Activated B cell treated with CpG ODN at 0.5 μM for 24 hours (primary cell): ENCODE measurements around the gene SEBOX. TPM values are rescaled to one million over a fixed set of nuclear protein-coding genes. Genes with fewer than 3 reads are reported as not detected.

ENCODE experiments used
- ATAC-seq: fragments of 200-7000 bp; cut with Tn5 transposase; one replicate; pipeline ENCODE4 v1.10.0; 2021; ENCODE audit warnings: low read depth, mild to moderate bottlenecking, moderate library complexity
- CTCF ChIA-PET: fragments of 350-600 bp; sonication (Branson Sonifier 250); formaldehyde crosslinking; loops from one replicate; lab custom pipeline; 2021; ENCODE audit warnings: antibody characterized with exemption; lab: Charles Lee
- POLR2A ChIA-PET: fragments of 350-600 bp; sonication (Branson Sonifier 250); formaldehyde crosslinking; loops from one replicate; lab custom pipeline; 2021; ENCODE audit warnings: antibody characterized with exemption; lab: Charles Lee
- DNase-seq: peaks from one replicate; pipeline ENCODE4 v3.0.0; 2022
- H3K27ac Mint-ChIP-seq: one replicate; pipeline ENCODE4 v1.8.0; 2020; ENCODE audit warnings: mixed read lengths
- H3K27me3 Mint-ChIP-seq: one replicate; pipeline ENCODE4 v1.8.0; 2021; ENCODE audit warnings: mixed read lengths
- H3K36me3 Mint-ChIP-seq: one replicate; pipeline ENCODE4 v1.8.0; 2021; ENCODE audit warnings: low read depth, mixed read lengths
- H3K4me1 Mint-ChIP-seq: one replicate; pipeline ENCODE4 v1.8.0; 2021; ENCODE audit warnings: mixed read lengths
- H3K4me3 Mint-ChIP-seq: one replicate; pipeline ENCODE4 v1.8.0; 2020; ENCODE audit warnings: mild to moderate bottlenecking, mixed read lengths
- H3K9me3 Mint-ChIP-seq: one replicate; pipeline ENCODE4 v1.8.0; 2020; ENCODE audit warnings: mixed read lengths
- intact Hi-C: fragments of 100-400 bp; cut with micrococcal nuclease; formaldehyde crosslinking; loops from one replicate; pipeline ENCODE4 v1.15.1; 2024
- total RNA-seq: library from RNA; stranded (reverse); gene quantifications from 2 replicates; pipeline ENCODE4 v1.2.3, GENCODE V29; 2022
- TF ChIP-seq, protein P1 (sequence below): fragments of 200-600 bp; IDR thresholded peaks from one replicate; pipeline ENCODE4 v1.8.0; 2022; ENCODE audit warnings: antibody characterized with exemption, mild to moderate bottlenecking

The SEBOX gene
- total RNA-seq, 1 donor from 2014 or later: not detected

DNA sequence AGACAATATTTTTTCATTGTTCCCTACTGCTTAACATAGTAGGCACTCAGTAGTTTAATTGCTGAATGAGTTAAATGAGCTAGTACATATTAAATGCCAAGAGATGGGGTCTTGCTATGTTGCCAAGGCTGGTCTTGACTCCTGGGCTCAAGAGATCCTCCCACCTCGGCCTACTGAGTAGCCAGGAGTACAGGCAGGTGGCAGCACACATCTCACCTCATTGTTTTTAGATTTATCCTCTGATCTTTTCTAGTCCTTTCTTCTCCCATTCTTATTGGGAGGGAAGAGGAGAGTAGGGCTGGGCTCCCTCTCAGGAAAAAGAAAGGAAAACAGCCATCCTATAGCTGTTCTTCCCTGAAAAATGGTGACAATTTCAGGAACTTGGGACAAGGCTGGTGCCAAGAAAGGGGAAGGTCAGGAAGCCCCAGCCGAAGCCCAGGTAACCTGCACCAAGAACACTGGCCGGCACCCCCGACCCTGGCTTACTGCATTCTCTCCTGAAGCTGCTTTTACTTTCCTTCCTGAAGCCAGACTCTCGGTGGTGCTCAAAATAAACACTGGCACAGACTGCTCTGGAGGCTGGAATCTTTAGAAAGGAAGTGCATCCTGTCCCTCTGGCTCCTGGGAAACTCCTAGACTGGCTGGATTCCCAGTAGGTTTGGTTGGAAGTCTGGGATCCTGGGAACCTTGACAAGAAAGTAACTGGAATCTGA lies 26.8 kb downstream of the SEBOX start:
- ATAC-seq (no peak), DNase-seq (no peak)
- H3K27me3 Mint-ChIP-seq: no peaks in the 10 kb centered on the region
- H3K4me3 Mint-ChIP-seq: no peak overlapping the region
- CTCF ChIA-PET: no interaction called here
- POLR2A ChIA-PET: interaction anchor here (0.8 kb wide), 1 partner anchor 19 kb away, joined by 3 read pairs; the partner anchor contains the start of gene POLDIP2
- H3K27ac Mint-ChIP-seq: no peak overlapping the region
- no peaks in the 10 kb centered on the region for H3K9me3 Mint-ChIP-seq
- intact Hi-C loops: no loop called here
- TF ChIP-seq, protein P1, sequence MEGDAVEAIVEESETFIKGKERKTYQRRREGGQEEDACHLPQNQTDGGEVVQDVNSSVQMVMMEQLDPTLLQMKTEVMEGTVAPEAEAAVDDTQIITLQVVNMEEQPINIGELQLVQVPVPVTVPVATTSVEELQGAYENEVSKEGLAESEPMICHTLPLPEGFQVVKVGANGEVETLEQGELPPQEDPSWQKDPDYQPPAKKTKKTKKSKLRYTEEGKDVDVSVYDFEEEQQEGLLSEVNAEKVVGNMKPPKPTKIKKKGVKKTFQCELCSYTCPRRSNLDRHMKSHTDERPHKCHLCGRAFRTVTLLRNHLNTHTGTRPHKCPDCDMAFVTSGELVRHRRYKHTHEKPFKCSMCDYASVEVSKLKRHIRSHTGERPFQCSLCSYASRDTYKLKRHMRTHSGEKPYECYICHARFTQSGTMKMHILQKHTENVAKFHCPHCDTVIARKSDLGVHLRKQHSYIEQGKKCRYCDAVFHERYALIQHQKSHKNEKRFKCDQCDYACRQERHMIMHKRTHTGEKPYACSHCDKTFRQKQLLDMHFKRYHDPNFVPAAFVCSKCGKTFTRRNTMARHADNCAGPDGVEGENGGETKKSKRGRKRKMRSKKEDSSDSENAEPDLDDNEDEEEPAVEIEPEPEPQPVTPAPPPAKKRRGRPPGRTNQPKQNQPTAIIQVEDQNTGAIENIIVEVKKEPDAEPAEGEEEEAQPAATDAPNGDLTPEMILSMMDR: no peak
- H3K36me3 Mint-ChIP-seq: peaks cover 38% of the 10 kb centered on the region
- peaks cover 37% of the 10 kb centered on the region for H3K4me1 Mint-ChIP-seq

DNA sequence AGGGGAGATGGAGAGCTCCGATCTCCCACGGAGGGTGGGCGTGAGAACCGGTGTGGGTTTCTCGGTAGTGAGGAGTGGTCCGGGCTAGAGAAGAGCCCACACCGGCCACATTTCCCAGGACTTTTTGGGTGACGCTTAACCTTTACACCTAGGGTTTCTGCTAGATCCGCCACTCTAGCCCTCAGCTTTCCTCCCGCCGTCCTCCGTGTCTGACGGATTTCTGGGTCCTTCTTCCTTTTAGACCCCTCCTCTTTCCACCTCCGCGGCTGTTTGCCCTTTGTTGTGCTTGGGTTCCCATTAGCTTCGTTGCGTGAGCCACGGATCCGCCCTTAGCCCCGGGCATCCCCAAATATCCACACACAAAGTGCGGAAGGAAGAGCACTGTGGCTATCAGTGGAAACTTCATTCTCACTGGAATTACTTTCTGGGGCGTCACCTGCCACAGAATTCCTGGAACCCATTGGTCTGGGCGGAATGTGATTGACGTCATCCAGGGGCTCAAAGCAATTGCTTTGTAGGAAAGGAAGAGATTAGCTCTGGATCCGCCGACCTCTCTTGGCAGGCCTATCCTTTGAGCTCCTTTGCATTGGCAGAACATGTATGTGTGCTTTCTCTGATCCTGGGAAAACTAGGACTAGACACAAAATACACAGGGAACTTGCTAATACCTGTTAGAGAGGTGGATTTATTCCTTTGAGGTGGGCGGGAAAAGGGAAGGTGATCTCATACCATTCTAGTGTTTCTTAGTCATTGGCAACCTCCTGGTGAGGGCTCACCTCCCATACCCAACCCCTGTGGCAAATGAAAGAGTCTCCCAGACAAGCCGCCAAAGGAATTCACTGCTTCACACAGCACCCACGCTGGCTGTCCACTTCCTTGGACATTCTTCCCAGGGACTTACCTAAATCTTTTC lies 28.8 kb downstream of the SEBOX start:
- Mint-ChIP-seq H3K9me3 (no peaks in the 10 kb centered on the region), H3K27me3 (no peaks in the 10 kb centered on the region), H3K4me3 (peak overlapping the region; percentile 96), H3K27ac (peak overlapping the region; percentile 89), H3K36me3 (peaks cover 32% of the 10 kb centered on the region), H3K4me1 (peaks cover 37% of the 10 kb centered on the region)
- POLR2A ChIA-PET: interaction anchor here (0.6 to 4.3 kb wide), 19 partner anchors 9 to 1668 kb away, joined by 3 to 110 read pairs (median 3); partner anchors contain the start of genes ALDOC, BLTP2, POLDIP2 and RPL23A
- DNase-seq (no peak), ATAC-seq (no peak)
- CTCF ChIA-PET: interaction anchor here (1.4 to 1.5 kb wide), 2 partner anchors 80 to 531 kb away, joined by 5 to 8 read pairs; no protein-coding TSS in a partner anchor
- TF ChIP-seq, protein P1: no peak
- intact Hi-C loops: loop anchor here (1.0 to 2.0 kb wide), 8 partner anchors 17 to 530 kb away; partner anchors contain the start of genes LYRM9, POLDIP2, SARM1 and SLC46A1

DNA sequence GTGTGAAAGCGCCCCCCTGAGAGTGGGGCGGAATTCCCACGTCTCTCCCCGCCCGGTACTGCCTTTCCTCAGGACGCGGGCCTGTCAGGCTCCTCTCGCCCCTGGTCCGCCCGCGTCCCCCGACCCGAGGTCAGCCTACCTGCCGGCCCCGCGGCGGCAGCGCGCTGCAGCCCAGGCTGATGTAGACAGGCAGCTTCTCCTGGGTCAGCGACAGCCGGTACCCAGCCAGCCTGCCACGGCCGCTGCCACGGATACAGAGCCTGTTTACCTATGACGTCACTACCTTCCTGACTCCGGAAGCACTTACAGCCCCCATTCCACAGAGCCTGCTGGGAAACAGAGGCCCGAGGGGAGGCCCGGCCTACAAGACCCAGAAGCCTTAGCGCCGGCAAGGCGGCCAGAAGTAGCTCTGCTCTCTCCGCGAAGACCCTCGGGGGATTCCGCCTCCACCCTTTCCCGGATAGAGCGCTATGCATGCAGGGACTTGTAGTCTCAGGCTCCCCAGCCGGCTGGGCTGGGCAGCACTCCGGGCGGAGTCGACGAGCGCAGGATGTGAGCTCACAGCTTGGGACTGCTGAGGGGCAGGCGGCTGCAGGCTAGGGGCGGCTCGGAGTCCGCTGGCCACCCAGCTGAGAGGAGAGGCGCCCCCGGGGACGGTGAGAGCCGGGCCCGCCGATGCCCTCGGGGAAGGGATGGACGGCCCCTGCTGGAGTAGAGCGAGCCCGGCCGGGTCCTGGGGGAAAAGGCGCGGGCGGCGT lies 29.6 kb downstream of the SEBOX start, which contains the start of the genes IFT20 and TNFAIP1:
Gene IFT20, minus strand, starts transcription at position 272 of the 758 bp plus-strand sequence. CDS start 3,487 bp downstream, outside the sequence.
Gene TNFAIP1, plus strand, starts transcription at position 561 of the 758 bp plus-strand sequence. CDS start 3,761 bp downstream, outside the sequence.
- Mint-ChIP-seq H3K27ac (peak within 1 kb of the TSS; percentile 89), H3K4me1 (peaks cover 37% of the 10 kb centered on the region), H3K9me3 (no peaks in the 10 kb centered on the region), H3K36me3 (peaks cover 32% of the 10 kb centered on the region), H3K4me3 (peak within 1 kb of the TSS; percentile 96), H3K27me3 (no peaks in the 10 kb centered on the region)
- intact Hi-C loops: loop anchor here (1.0 to 2.0 kb wide), 8 partner anchors 16 to 529 kb away; partner anchors contain the start of genes LYRM9, POLDIP2, SARM1 and SLC46A1
- ChIA-PET CTCF (interaction anchor here (1.4 to 1.5 kb wide), 2 partner anchors 81 to 530 kb away, joined by 5 to 8 read pairs; no protein-coding TSS in a partner anchor), POLR2A (interaction anchor here (0.6 to 4.3 kb wide), 21 partner anchors 10 to 1669 kb away, joined by 3 to 110 read pairs (median 3); partner anchors contain the start of genes ALDOC, BLTP2, POLDIP2 and RPL23A)
- ATAC-seq: peak; percentile 96
- TF ChIP-seq, protein P1: no peak
- DNase-seq: peak; percentile 90

DNA sequence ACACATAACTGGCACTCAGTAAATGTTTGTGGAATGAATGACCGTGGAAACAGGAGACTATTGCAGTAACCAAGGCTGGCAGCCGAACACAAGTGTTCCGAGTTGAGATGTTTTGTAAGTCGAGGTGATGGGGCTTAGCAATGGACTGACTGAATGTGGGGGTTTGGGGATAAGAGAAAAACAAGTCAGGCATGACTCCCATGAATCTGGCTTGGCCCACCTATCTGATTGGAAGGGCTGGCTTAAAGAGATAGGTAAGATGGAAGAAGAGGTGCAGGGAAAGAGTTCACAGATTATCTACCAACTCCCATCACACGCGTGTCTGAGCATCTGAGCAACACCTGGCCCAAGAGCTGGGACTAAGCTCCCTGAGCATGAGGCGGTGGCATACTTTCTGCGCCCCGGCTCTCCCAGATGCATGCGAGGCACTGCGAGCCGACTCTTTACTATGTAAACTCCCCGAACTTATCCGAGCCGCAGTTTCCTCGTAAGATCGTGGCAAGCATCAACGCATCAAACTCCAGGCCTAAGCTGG lies 30.3 kb downstream of the SEBOX start:
- intact Hi-C loops: loop anchor here (1.0 to 2.0 kb wide), 8 partner anchors 15 to 528 kb away; partner anchors contain the start of genes LYRM9, POLDIP2, SARM1 and SLC46A1

More for the DNA sequence above, 30.3 kb downstream of the SEBOX start:
- Mint-ChIP-seq H3K27me3 (no peaks in the 10 kb centered on the region), H3K4me1 (peaks cover 37% of the 10 kb centered on the region), H3K9me3 (no peaks in the 10 kb centered on the region), H3K4me3 (peak overlapping the region; percentile 96), H3K27ac (peak overlapping the region; percentile 89), H3K36me3 (peaks cover 29% of the 10 kb centered on the region)
- CTCF ChIA-PET: interaction anchor here (1.4 to 1.5 kb wide), 2 partner anchors 82 to 529 kb away, joined by 5 to 8 read pairs; no protein-coding TSS in a partner anchor
- POLR2A ChIA-PET: interaction anchor here (0.9 to 4.3 kb wide), 15 partner anchors 16 to 617 kb away, joined by 3 to 110 read pairs (median 5); partner anchors contain the start of genes BLTP2, POLDIP2, RPL23A and SARM1
- ATAC-seq (no peak), DNase-seq (no peak)
- TF ChIP-seq, protein P1: no peak
